SK-N-DZ (cell line): ENCODE data around the gene BEGAIN. TPM values are rescaled to one million over a fixed set of nuclear protein-coding genes. Genes with fewer than 3 reads are reported as not detected.
A peak's percentile ranks its signal among the peaks of the same experiment; 100 is the strongest.

ENCODE experiments used
- DNase-seq: peaks from one replicate; pipeline ENCODE4 v3.0.0-alpha.2; 2015; ENCODE audit warnings: low spot score
- polyA plus RNA-seq, 2 experiments: library from polyadenylated mRNA; depleted of rRNA; stranded (reverse); fragments of >200 nt; gene quantifications; 2 replicates each; pipeline ENCODE4 v1.2.3, GENCODE V29; 2014

Gene BEGAIN, protein sequence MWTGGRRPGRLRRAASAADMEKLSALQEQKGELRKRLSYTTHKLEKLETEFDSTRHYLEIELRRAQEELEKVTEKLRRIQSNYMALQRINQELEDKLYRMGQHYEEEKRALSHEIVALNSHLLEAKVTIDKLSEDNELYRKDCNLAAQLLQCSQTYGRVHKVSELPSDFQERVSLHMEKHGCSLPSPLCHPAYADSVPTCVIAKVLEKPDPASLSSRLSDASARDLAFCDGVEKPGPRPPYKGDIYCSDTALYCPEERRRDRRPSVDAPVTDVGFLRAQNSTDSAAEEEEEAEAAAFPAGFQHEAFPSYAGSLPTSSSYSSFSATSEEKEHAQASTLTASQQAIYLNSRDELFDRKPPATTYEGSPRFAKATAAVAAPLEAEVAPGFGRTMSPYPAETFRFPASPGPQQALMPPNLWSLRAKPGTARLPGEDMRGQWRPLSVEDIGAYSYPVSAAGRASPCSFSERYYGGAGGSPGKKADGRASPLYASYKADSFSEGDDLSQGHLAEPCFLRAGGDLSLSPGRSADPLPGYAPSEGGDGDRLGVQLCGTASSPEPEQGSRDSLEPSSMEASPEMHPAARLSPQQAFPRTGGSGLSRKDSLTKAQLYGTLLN
- 0.27 TPM in 1 of 2 replicates, not detected in the other for polyA plus RNA-seq (2014; cell fraction: cytosol; rRNA removed)
- polyA plus RNA-seq (2014; cell fraction: nucleus; rRNA removed) = 0.04 and 0.22 TPM in 2 replicates

DNA sequence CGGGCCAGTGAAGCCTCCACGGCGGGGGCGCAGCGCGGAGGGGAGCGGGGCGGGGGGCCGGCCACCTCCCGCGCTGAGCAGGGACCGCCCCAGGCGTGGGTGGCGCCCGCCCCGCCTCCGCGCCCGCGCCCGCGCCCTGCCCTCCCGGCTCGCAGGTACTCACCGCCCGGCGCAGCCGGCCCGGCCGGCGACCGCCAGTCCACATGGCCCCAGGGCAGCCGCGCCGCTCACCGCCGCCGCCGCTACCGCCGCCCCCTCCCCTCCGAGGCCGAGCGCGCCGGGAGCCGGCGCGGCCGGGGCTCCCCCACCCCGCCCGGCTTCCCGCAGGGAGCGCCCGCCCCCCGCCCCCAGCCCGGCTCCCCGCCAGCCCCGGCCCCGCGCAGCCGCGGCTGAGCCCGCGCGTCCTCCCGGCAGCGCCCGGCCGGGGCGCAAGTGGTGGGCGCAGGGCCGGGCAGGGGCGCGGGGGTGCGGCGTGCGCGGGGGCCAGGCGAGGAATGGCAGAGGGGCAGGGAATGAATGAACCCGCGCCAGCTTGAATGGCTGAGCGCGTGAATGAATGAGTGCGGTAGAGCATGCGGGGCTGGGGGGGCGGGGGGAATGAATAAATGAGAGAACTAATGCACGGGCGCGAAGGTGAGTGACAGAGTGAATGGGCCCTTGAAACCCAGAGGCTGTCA lies at the start of gene BEGAIN:
Gene BEGAIN (minus strand): TSS at position 332 of the 677 bp plus-strand sequence. CDS start 127 bp downstream, at position 205.
- no peak for DNase-seq

DNA sequence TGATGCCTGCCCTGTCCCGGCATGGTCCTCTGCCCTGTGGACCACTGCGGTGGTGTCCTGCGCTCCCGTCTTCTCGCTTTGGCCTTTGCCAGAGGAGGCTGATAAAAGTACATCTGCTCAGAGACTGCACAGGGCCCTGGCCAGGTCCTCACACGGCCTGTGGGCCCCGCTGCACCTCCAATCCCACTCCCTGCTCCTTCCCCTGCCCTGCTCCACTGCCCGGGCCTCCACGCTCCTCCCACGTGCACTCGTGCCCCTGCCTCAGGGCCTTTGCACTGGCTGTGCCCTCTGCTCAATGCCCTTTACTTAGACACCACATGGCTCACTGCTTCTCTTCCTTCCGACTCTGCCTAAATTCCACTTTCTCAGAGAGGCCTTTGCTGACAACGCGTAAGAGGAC lies 49.3 kb upstream of the BEGAIN start:
- DNase-seq = no peak

DNA sequence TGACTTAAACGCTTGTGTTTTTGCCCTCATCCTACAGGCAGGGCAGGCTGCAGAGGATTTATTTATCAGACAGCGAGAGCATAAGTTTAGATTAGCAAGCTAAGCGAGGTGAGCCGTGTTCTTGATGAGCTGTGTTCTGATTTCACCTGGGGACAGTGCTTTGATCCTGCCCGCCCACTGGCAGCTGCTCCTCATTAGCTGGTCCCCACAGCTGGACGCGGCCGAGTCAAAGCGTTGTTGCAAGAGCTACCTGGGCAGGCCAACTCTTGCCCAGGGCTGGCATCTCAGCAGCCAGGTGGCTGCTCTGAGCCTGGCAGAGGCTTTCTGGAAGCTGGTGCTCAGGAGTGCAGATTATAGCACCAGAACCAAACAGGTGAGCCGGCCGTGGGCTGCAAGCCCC lies 46.8 kb upstream of the BEGAIN start:
- no peak for DNase-seq

DNA sequence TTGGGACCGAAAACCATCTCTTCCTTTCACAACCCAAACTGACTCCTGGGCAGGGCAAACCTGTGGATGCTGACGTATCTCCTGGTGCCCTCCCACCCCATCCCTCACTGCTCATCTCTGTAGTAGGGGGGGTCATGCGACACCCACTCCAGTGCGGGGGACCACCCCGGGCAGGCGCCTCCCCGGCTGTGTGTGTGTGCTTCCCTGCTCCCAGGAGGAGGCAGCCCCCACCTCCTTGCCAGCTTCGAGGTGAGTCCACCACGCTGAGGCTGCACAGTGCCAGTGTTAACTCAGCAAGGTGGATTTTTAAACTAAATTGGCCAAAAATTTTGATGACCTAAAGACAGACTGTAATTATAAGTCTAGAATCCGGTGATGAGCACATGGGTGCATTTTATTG lies 46.2 kb upstream of the BEGAIN start:
- DNase-seq = no peak

DNA sequence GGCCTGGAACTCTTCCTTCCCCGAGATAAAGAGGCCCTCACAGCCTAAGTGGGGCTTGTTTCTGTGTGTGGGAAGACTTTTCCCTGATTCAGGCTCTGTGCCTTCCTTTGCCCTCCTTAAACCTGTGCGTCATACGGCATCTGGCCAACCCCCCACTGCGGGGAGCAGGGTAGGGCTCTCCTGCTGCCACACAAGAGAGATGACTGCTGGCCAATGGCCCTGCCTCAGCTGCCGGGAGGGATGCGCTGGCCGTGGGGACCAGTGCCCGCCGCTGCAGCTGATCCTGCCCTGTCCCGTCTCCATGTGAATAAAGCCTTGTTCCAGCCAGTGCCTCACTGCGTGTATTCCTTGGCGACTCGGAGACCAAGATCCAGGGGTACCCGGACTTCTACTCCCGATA lies 42.5 kb upstream of the BEGAIN start:
- no peak for DNase-seq

DNA sequence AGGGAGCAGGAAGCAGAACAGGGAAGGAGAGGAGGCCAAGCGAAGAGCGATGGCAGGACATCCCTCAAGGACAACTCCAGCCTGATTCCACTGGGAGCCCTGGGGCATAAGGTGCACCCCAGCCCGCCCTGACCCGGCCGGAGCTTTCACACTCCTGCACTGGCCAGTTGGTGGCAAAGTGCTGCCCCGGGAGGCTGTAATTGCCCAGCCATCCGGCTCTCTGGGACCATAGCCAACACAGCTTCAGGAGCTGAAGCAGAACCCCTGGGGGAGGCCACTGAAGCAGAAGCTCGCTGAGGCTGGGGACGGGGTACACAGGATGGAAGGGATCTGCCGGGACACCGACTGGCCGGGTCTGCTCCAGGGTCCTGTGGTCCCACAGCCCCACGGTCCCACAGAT lies 41.9 kb upstream of the BEGAIN start:
- DNase-seq = no peak

DNA sequence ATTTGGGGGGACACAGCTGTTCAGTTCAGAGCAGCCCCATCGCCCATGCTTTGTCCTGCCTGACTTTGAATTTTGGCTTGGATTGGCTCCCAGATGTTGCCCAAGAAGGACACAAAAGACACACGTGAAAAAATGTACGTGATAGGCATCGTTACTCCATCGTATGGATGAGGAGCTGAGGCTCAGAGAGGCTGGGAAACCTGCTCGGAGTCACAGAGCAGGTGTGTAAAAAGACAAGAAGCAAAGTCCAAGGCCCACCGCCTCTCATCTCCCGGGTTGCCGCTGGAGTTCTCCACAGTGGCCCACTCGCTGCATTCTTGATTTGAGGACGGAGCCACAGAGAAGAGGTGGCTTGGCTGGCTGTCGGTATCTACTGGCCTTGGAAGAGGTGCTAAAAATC lies 41.0 kb upstream of the BEGAIN start:
- no peak for DNase-seq

DNA sequence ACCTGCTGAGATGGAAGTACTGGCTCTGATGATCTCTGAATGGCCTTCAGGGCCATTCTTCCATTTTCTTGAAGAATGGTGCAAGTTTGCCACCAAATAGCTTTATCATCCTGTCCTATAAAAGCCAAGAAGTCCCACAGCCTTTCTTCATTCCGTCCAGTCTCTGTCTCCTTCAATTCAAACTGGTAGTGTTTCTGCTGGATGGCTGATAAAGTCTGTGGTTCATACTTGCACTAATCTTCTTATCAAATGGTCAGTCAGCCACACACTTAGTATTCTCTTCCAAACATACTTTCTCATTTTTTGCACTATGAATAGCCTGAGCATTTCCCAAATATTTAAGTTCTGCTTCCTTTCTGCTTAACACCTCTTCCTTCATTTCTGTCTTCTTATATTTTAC lies 39.4 kb upstream of the BEGAIN start:
- no peak for DNase-seq

DNA sequence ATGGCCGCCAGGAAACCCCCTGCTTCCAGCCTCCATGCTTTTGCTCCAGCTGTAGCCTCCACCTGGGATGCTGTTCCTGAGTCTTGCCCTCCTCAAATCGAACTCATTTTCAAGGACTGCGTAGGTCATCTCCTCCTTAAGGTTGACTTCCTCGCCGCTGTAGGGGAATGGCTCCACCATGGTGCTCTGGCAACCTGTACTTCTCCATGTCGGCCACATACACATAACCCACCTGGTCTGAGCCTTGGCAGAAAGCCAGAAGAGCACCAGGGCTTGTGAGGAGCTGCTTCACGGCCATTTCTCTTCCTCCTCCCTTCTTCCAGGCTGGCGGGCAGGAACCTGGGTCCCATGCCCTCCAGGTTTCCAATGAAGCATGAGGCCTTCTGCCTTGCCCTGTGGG lies 36.7 kb upstream of the BEGAIN start:
- no peak for DNase-seq

DNA sequence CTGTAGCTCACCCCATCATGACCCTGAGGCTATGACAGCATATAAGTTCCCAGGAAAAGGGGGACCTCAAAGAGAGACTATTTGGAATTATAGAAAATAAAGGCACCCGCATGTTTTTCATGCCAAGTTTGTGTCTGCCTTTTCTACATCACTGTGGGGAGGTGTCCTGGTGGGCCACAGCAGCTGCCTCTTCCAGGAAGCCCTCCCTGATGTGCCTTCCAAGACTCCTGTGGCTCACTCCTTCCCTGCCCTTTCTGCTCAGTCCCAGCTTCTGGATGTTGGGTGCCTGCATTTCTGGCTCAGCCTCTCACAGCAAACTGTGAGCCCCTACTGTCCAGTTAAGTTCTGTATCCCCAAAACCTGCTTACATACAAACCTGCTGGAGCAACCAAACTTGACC lies 36.3 kb upstream of the BEGAIN start:
- DNase-seq = no peak

DNA sequence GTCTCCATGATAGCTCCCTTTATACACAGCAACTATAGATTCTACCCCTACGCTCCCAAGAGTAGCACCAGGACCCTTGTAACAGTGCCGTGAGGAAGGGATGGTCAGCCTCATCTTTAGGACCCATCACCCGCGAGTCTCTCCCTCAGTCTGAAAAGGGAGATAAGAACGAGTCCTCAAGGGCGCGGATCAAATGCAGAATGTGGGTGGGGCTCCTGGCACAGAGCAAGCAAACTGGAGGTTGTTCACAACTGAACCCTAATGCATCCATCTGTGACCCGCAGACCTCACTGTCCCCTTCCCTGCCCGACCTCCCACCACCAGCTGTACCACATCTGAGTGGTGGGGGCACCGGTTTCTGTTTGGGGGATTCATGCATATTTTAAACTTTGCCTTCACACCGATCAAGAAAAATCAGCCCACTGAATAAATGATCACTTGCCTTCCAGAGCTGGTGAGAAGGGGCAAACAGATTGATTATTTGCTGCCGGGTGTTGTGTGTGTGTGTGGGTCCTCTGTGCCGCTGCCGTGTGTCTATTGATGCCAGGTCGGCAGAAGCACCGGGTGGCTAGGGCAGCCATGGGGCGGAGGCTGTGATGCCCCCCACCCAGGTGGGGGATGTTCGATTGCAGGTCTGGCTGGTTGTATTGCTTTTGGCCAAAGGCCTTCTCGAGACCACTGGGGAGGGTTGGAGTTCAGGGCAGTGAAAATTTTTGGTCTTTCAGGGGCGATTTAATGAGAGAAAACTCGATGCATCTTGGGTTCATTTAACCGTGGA lies 35.7 kb upstream of the BEGAIN start:
- DNase-seq = no peak

DNA sequence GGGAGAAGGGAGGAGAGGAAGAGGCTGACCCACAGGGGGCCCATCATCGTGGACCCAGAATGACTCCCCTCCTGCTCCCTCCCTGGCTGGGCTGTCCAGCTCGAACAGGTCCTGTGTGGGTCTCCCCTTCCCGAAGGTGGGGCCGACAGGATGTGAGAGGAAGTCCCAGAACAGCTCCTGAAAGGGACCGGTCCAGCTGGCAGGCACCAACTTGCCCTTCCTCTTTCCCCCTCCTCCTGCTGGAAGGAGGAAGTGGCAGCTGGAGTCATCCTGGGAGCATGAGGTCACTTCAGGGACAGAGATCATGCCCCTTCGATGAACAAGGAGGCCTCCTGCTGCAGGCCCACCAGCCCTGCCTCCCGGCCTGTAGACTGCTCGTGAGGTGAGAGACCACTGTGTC lies 35.0 kb upstream of the BEGAIN start:
- DNase-seq = no peak

DNA sequence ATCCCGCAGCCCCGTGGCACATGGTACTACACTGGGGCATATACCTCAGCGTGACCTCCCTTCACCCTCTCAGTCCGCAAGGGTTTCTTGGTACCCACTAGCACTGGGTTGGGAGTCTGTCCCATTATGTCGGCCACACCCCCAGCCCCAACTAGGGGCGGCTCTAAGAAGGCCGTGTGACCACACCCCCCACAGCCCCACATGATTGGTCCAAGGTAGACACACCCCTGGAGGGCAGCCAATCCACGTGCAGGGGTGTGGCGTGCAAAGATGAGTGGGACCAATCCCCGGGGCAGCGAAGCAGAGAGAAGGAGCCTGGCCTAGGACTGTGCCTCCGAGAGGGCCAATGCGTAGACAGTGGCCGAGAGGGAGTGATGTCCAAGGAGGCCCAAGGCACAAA lies 34.6 kb upstream of the BEGAIN start:
- DNase-seq = no peak

DNA sequence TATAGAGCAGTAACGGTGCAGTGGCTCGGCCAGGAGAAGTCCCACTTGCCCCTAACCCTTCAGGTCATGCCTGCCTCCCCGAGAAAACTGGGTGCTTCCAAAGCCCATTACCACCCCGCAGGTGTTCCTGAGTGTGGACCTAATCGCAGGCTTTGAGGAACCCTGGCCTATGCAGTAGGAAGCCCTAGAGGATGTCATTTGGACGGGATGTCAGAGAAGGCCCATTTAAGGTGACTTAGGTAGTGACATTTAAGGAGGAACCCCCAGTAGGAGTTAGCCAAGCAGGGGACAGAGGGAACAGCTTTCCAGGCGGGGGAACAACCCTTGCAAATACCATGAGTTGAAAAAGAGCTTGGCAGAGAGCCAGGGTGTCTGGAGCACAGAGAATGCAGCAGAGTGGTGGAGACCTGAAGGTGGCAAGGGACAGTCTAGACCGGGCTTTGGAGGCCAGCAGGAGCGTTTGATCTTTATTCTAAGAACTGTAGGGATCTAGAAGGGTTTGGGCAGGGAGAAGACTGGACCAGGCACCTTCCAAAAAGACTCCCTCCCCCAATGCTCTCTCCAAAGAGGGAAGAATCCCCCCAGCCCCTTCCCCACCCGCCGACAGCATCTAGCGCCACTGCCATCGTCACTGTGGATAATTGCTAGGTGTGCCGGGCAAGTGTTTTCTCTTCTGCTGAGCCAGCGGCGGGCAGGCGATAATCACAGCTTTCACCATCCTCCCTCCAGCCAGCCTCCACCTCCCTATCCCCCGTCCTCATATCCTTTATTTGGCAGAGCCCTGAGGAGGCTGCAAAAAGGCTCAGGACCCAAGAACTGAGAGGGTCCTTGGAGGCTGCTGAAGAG lies 33.3 kb upstream of the BEGAIN start:
- peak; percentile 15 for DNase-seq

DNA sequence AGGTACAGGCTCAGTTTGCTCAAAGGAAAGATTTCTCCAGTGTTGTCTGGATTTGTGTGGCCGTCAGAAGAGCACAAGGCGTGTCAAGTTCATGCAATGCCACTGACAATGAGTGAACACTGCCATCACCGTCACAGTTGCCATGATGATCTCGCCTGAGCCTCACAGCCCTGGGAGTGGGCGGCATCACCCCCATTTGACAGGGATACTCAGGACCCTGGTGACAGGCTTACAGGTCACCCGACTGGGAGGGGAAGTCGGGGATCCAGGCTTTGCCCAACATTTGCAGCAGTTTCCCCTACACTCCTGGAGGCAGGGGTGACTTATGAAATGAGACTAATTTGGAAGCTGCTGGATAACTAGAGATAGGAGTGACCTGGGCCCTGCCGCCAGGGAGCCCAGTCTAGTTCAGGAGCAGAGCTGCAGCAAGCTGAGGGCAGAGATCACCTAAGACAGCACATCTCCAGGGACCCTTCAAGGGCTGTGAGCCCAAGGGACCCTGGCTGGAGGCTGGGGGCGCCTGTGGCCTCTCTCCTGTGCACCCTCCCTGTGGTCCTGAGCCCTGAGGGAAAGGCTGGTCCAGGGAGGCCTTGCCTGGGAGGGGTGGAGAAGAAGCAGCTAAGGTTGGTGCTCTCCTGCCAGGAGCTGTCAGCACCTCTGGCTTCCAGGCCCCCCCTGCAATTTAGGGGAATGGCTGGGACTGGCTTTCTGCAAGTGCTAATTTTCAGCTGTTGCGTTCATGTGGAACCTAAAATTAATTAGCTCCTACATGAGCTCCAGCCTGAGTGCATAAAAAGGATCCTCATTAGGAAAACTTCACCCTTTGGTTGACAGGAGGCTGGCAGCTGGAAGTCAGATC lies 32.4 kb upstream of the BEGAIN start:
- DNase-seq = no peak

DNA sequence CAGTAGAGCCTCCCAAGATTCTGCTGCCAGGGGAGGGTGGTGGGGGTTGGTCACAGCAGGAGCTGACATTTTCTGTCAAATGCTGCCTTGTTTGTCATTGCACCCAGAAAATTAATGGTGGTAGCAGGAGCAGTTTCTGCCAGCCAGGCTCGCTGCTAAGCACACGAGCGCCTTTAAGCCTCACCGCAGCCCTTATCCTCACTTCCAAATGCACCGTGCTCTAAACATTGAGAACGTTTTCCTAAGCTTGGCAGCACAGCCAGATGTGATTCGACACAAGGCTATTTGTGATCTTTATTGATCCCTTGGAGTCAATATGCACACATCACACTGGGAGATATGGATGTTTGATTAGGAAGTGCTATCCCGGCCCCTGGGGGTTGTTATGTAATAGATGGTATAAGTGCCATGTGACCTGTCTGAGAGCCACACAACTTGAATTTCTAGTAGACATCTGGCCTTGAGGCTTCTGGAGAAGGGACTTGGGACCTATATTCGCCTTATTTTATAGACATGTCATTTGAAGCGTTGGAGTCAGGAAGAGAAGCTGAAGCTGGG lies 31.6 kb upstream of the BEGAIN start:
- no peak for DNase-seq

DNA sequence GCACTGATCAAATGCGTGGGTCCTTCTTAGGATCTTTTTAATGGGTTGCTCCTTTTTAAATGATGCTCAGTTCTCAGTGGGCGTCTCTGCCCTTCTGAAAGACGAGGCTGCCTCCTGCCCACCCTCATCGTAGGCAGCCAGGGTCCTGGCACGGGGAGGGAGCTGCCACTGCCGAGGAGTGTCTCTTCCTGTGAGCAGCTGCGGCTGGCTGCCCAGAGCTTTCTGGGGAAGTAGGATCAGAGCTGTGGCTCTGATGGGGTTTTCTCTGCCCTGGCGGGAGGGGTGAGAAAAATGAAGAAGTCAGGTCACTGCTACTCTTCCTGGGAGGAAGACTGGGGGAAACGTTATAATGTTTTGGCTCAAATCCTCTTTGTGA lies 31.1 kb upstream of the BEGAIN start:
- no peak for DNase-seq

DNA sequence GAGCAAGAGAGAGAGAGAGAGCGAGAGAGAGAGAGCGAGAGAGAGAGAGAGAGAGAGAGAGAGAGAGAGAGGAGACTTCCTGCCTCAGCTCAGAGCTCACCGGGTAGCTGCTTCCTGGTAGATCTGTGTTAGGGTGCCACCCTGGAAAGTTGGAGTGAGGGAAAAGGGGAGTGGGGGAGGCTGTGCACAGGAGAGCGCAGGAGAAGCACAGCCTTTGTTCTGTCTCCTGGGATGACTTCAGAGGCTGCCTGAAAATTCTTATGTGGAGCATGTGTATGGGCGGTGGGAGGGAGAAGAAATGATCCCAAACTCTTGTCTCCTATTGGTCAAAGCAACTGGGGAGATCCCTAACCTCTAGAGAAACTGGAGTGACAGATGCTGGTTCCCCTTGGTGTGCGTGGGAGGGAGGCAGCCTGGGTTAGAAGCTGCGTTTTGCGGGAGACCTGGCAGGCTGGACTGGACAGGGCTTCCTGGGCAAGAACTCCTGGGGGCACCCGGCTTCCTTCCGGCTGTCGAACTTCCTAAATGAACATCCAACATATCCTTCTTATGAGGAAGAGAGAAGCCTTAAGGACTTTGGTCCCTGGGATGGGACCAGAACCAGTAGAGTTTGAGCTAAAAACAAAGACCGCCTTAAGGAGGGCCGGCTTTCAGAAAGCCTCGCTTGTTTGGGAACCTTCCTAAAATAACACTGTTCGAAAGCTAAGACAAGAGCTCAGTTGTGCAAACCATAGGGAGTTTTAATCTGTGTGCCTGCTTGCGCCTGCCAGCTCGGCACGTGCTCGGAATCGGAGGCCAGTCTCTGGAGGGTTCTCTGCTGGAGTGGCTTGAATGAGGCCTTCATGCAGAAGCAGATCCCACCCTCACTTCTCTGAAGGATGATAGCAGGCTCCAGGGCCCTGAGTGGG lies 30.4 kb upstream of the BEGAIN start:
- no peak for DNase-seq
